Vagina (tissue), 2 donors: ENCODE results near the gene ADSS2.

ENCODE experiments used
- POLR2A ChIP-seq, 2 donors: fragments of 450-650 bp; IDR thresholded peaks; one replicate each; pipeline ENCODE4 v1.6.1; 2017; ENCODE audit warnings: antibody characterized with exemption in 2 of 2, mild to moderate bottlenecking in 2 of 2, moderate library complexity in 2 of 2
- TF ChIP-seq, protein P1 (sequence below), 3 experiments: fragments of 450-650 bp in 2 of 3; fragments of 200-600 bp in 1 of 3; sonication (generic) in 1 of 3; IDR thresholded peaks; one replicate each; pipeline ENCODE4 v1.5.1; 2017 to 2019; ENCODE audit warnings: antibody characterized with exemption in 3 of 3, mild to moderate bottlenecking in 2 of 3, moderate library complexity in 2 of 3

DNA sequence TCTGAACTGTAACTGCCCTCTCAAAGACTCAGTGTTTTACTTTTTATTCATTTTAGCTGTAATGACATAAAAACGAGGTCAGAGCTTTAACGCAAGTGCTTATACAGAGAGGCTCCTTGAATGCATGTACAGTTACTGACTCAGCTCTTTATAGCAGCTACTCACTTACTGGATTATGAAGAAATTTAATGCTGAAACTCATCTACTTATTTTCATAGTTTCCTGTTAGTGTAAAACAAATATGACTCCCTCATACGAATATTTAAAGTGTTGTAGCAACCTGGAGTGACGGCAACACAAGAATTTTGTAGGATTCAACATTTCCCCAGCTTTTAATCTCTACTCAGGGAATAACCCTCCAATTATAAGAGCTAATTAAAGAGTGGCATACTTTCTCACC, 32.7 kb downstream of the ADSS2 start:
- TF ChIP-seq, protein P1, sequence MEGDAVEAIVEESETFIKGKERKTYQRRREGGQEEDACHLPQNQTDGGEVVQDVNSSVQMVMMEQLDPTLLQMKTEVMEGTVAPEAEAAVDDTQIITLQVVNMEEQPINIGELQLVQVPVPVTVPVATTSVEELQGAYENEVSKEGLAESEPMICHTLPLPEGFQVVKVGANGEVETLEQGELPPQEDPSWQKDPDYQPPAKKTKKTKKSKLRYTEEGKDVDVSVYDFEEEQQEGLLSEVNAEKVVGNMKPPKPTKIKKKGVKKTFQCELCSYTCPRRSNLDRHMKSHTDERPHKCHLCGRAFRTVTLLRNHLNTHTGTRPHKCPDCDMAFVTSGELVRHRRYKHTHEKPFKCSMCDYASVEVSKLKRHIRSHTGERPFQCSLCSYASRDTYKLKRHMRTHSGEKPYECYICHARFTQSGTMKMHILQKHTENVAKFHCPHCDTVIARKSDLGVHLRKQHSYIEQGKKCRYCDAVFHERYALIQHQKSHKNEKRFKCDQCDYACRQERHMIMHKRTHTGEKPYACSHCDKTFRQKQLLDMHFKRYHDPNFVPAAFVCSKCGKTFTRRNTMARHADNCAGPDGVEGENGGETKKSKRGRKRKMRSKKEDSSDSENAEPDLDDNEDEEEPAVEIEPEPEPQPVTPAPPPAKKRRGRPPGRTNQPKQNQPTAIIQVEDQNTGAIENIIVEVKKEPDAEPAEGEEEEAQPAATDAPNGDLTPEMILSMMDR (IDR thresholded peaks at IDR 0.05) = no peak
- no peak for TF ChIP-seq POLR2A (IDR thresholded peaks at IDR 0.05)
